Activated naive CD4-positive, alpha-beta T cell (primary cell): ENCODE results near the gene ZBTB40.

Experiments
- DNase-seq, 4 experiments: peaks; one replicate each; lab custom pipeline; 2025; lab: John Stamatoyannopoulos, UW

ZBTB40 gene

GRCh38 chr1:22533244-22533895, 81.7 kb downstream of the ZBTB40 start:
- DNase-seq: no peak

- no peak for DNase-seq
Measured at GRCh38 chr1:22534951-22535350, 83.3 kb downstream of the ZBTB40 start.

GRCh38 chr1:22535399-22535798, 83.7 kb downstream of the ZBTB40 start:
- no peak for DNase-seq

GRCh38 chr1:22536506-22536905, 84.9 kb downstream of the ZBTB40 start:
- DNase-seq: no peak

- DNase-seq: no peak
Measured at GRCh38 chr1:22537441-22538139, 85.9 kb downstream of the ZBTB40 start.

GRCh38 chr1:22539510-22540118, 88.0 kb downstream of the ZBTB40 start:
- DNase-seq: no peak

- DNase-seq: no peak
Measured at GRCh38 chr1:22540337-22540736, 88.7 kb downstream of the ZBTB40 start.

- DNase-seq: no peak
Measured at GRCh38 chr1:22542886-22543285, 91.2 kb downstream of the ZBTB40 start.

- DNase-seq: no peak
Measured at GRCh38 chr1:22543679-22544078, 92.0 kb downstream of the ZBTB40 start.

- no peak for DNase-seq
Measured at GRCh38 chr1:22544606-22545005, 93.0 kb downstream of the ZBTB40 start.

GRCh38 chr1:22545141-22545540, 93.5 kb downstream of the ZBTB40 start:
- no peak for DNase-seq

- no peak for DNase-seq
Measured at GRCh38 chr1:22547186-22547817, 95.7 kb downstream of the ZBTB40 start.

- no peak for DNase-seq
Measured at GRCh38 chr1:22547818-22548462, 96.3 kb downstream of the ZBTB40 start.

GRCh38 chr1:22550021-22550420, 98.4 kb downstream of the ZBTB40 start:
- no peak for DNase-seq

- no peak for DNase-seq
Measured at GRCh38 chr1:22551591-22551990, 99.9 kb downstream of the ZBTB40 start.

GRCh38 chr1:22552021-22552420, 100.4 kb downstream of the ZBTB40 start:
- DNase-seq: no peak

GRCh38 chr1:22553104-22553880, 101.6 kb downstream of the ZBTB40 start:
- DNase-seq: no peak

GRCh38 chr1:22553991-22554522, 102.4 kb downstream of the ZBTB40 start:
- DNase-seq: no peak

GRCh38 chr1:22555371-22555656, 103.7 kb downstream of the ZBTB40 start:
- no peak for DNase-seq

GRCh38 chr1:22556391-22557104, 104.9 kb downstream of the ZBTB40 start:
- no peak for DNase-seq
